Thyroid gland (tissue), 4 donors: Measurements from ENCODE around the gene SERINC3. TPM values are rescaled to one million over a fixed set of nuclear protein-coding genes. Genes with fewer than 3 reads are reported as not detected.

Source experiments
- DNase-seq, 2 donors: peaks; one replicate each; pipeline ENCODE4 v3.0.0-alpha.2; 2019
- H3K27ac ChIP-seq, 3 donors: fragments of 200-600 bp; sonication (generic); 1 replicate in 2 of 3; 2 replicates in 1 of 3; pipeline ENCODE4 v1.5.1; 2016 to 2019; ENCODE audit warnings: mild to moderate bottlenecking in 1 of 3, moderate library complexity in 1 of 3
- H3K27me3 ChIP-seq: fragments of 200-600 bp; sonication (generic); one replicate; pipeline ENCODE4 v1.5.1; 2019
- H3K36me3 ChIP-seq, 2 donors: fragments of 200-600 bp; sonication (generic); one replicate each; pipeline ENCODE4 v1.5.1; 2016 to 2019
- H3K4me1 ChIP-seq, 2 donors: fragments of 200-600 bp; sonication (generic); one replicate each; pipeline ENCODE4 v1.5.1; 2017 to 2019
- H3K4me3 ChIP-seq, 3 donors: fragments of 200-600 bp; sonication (generic); replicated peaks in 1 of 3; 1 replicate in 2 of 3; 2 replicates in 1 of 3; pipeline ENCODE4 v1.5.1; 2016; ENCODE audit warnings: mild to moderate bottlenecking in 1 of 3
- H3K9me3 ChIP-seq: fragments of 200-600 bp; sonication (generic); one replicate; pipeline ENCODE4 v1.5.1; 2017
- POLR2A ChIP-seq, 2 donors: fragments of 450-650 bp; IDR thresholded peaks; one replicate each; pipeline ENCODE4 v1.6.1; 2017; ENCODE audit warnings: antibody characterized with exemption in 2 of 2, mild to moderate bottlenecking in 2 of 2, moderate library complexity in 1 of 2
- WGBS, 2 donors: methylation state at CpG; one replicate each; pipeline ENCODE4 v1.1.5; 2017; 5-methylcytosine and 5-hydroxymethylcytosine counted together
- intact Hi-C: fragments of 100-400 bp; cut with DNase I; formaldehyde crosslinking; loops from one replicate; pipeline ENCODE4 v1.15.1; 2023
- total RNA-seq, 4 donors: library from RNA; depleted of rRNA; stranded (reverse); fragments of >200 nt; gene quantifications; one replicate each; pipeline ENCODE4 v1.2.3, GENCODE V29; 2016
- TF ChIP-seq, protein P1 (sequence below), 6 experiments: fragments of 200-600 bp in 3 of 6; fragments of 450-650 bp in 3 of 6; sonication (generic) in 3 of 6; IDR thresholded peaks; one replicate each; pipeline ENCODE4 v1.5.1; 2016 to 2019; ENCODE audit warnings: antibody characterized with exemption in 6 of 6, mild to moderate bottlenecking in 2 of 6, inconsistent platforms in 1 of 6, moderate library complexity in 1 of 6

The SERINC3 gene
- total RNA-seq, 4 donors from 2014 or later: 113 to 140 (median 137) TPM

DNA sequence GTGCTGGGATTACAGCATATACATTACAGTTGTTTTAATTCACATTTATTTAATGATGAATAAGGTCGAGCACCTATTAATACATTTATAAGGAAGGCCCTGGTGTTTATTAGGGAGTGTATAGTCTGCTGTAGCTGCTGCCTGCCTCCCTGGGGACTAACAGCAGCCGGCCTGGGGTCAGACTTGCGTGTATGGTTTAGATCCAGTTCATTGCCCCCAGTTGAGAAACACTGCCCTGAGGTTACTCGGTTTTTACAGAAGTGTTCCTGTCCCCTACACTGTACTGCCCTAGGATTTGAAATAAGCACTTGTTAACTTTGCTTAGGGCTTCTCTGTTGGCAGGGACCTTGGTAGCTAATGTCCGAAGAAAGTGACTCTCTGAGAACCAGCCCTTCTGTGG, 42.2 kb downstream of the SERINC3 start:
- TF ChIP-seq, protein P1, sequence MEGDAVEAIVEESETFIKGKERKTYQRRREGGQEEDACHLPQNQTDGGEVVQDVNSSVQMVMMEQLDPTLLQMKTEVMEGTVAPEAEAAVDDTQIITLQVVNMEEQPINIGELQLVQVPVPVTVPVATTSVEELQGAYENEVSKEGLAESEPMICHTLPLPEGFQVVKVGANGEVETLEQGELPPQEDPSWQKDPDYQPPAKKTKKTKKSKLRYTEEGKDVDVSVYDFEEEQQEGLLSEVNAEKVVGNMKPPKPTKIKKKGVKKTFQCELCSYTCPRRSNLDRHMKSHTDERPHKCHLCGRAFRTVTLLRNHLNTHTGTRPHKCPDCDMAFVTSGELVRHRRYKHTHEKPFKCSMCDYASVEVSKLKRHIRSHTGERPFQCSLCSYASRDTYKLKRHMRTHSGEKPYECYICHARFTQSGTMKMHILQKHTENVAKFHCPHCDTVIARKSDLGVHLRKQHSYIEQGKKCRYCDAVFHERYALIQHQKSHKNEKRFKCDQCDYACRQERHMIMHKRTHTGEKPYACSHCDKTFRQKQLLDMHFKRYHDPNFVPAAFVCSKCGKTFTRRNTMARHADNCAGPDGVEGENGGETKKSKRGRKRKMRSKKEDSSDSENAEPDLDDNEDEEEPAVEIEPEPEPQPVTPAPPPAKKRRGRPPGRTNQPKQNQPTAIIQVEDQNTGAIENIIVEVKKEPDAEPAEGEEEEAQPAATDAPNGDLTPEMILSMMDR (IDR thresholded peaks at IDR 0.05): no peak
- TF ChIP-seq POLR2A (IDR thresholded peaks at IDR 0.05): no peak
- Histone ChIP-seq H3K4me1 (peaks cover 19 to 23% of the 10 kb centered on the region in 2 donors), H3K27ac (no peak overlapping the region), H3K36me3 (peaks cover 0 to 11% of the 10 kb centered on the region in 2 donors), H3K4me3 (no peak overlapping the region), H3K9me3 (no peaks in the 10 kb centered on the region), H3K27me3 (no peaks in the 10 kb centered on the region)
- DNase-seq: no peak
- intact Hi-C loops: loop anchor here (10.0 kb wide), 2 partner anchors 135 to 265 kb away; partner anchors contain the start of gene OSER1
- whole genome bisulfite sequencing, 2 donors: 78 to 82% methylated on average over 5 of the region's 5 CpGs

DNA sequence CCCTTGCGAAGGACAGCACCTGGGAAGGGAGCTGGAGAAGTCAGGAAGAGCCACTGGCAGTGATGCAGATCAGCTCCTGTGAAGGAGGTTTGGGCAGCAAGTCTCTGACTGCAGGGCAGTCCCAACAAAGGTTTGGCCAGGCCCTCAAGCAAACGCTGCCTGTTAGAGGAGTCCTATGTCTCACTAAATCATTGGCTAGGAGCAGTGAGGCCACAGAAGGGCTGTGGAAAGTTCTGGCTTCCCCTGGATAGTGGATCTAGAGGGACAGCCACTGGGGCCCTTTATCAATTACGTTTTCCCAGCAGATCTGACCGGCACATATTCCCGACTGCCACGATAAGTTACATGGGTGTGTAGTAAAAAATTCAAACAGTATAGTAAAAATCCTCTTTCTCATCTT, 43.7 kb downstream of the SERINC3 start:
- Histone ChIP-seq H3K36me3 (peaks cover 0 to 6% of the 10 kb centered on the region in 2 donors), H3K9me3 (no peaks in the 10 kb centered on the region), H3K27ac (no peak overlapping the region), H3K27me3 (no peaks in the 10 kb centered on the region), H3K4me3 (no peak overlapping the region), H3K4me1 (peaks cover 14 to 15% of the 10 kb centered on the region in 2 donors)
- TF ChIP-seq POLR2A (IDR thresholded peaks at IDR 0.05): no peak
- TF ChIP-seq, protein P1 (IDR thresholded peaks at IDR 0.05): no peak
- intact Hi-C loops: loop anchor here (10.0 kb wide), 2 partner anchors 137 to 263 kb away; partner anchors contain the start of gene OSER1
- DNase-seq: no peak
- WGBS, 2 donors: 85 to 91% methylated on average over 6 of the region's 6 CpGs

DNA sequence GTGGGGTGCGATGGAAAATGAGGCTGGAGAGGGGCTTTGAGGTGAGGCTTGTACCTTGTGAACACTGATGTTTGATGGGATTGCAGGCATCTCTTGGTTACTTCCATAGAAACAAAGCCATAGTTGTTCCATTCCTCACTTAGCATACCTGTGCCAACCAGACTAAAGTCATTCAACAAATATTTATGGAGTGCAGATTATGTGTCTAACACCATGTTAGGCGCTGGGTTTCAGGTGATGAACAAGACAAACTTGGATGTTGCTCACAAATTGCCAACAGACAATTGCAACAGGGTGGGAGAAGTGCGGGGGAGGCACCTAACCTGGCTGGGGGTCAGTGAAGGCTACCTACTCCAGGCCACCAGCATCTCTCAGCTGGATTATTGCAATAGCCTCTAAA, 44.7 kb downstream of the SERINC3 start:
- Histone ChIP-seq H3K9me3 (no peaks in the 10 kb centered on the region), H3K4me1 (peaks cover 14 to 15% of the 10 kb centered on the region in 2 donors), H3K4me3 (no peak overlapping the region), H3K36me3 (peaks cover 0 to 6% of the 10 kb centered on the region in 2 donors), H3K27me3 (no peaks in the 10 kb centered on the region), H3K27ac (peak overlapping the region in 2 of 3 donors; percentile 95 to 96)
- TF ChIP-seq, protein P1 (IDR thresholded peaks at IDR 0.05): no peak
- no peak for TF ChIP-seq POLR2A (IDR thresholded peaks at IDR 0.05)
- intact Hi-C loops: loop anchor here (10.0 kb wide), 2 partner anchors 138 to 262 kb away; partner anchors contain the start of gene OSER1
- 93 to 95% methylated on average over 3 of the region's 3 CpGs for WGBS, 2 donors
- DNase-seq: no peak

DNA sequence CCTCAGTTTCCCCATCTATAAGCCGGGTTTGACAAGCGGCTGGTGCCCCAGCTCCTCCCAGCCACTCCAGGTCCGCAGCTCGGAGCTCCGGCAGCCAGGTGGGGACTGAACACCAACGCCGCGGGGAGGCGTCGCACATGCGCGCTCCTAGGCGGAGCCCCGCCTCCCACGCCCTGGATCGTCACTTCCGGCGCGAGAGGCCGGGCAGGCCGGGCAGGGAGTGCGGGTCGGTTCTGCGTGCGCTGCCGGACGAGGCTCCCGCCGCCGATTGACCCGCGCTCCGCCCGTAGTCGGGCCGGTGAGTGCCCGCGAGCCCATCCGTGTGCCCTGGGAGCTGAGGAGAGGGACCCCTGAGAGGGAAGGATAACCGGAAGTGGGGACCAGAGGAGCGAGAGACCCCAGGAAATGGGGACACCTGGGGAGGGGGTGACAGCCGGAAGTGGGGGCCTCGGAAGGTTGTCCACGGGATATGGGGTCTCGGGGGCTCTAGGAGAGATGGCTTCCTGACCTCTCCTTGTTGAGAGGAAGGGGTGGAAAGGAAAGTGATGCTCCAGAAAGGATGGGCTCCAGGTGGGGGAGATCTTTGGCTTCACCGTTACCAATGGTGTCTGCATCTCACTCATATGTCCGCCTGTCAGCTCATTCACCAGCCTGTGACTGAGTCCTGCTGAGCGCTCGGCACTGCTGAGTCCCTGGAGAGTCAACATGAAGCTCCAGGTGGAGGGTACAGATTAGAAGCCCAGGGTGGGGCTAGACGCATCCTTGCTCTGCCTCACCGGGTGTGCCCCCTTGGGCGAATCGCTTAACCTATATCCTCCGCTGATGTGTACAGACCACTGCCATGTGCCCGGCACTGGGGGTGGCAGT, 45.9 kb downstream of the SERINC3 start, which contains the start of gene TTPAL:
Gene TTPAL, plus strand, starts transcription at position 181 of the 867 bp plus-strand sequence. CDS start 4,126 bp downstream, outside the sequence.
- Histone ChIP-seq H3K4me3 (peak within 1 kb of the TSS; percentile 29 to 95 (median 70)), H3K9me3 (no peaks in the 10 kb centered on the region), H3K36me3 (peaks cover 0 to 6% of the 10 kb centered on the region in 2 donors), H3K27ac (peak within 1 kb of the TSS; percentile 95 to 96 (median 96)), H3K27me3 (no peaks in the 10 kb centered on the region), H3K4me1 (peaks cover 14 to 15% of the 10 kb centered on the region in 2 donors)
- peak; percentile 93 to 99 for TF ChIP-seq POLR2A (IDR thresholded peaks at IDR 0.05)
- TF ChIP-seq, protein P1 (IDR thresholded peaks at IDR 0.05): peak in 4 of 6 experiments; percentile 45 to 69 (median 50)
- peak; percentile 90 to 93 for DNase-seq
- intact Hi-C loops: loop anchor here (10.0 kb wide), 2 partner anchors 139 to 261 kb away; partner anchors contain the start of gene OSER1
- WGBS, 2 donors: 6 to 7% methylated on average over 18 to 27 of the region's 55 CpGs
